BLaER1 treated with 17β-estradiol and CSF1 and Interleukin-3, amounts not matched to agents 10 nM and 100 nM (cell line): Measurements from ENCODE around the gene FMNL3.

Experiments
- H3K27ac ChIP-seq, 11 experiments: shearing (Covaris generic); formaldehyde crosslinking; 2 replicates each; pipeline ENCODE4 v1.8.1; 2022
- H3K27me3 ChIP-seq, 11 experiments: shearing (Covaris generic); formaldehyde crosslinking; 2 replicates each; pipeline ENCODE4 v1.8.1; 2022
- H3K36me3 ChIP-seq, 11 experiments: shearing (Covaris generic); formaldehyde crosslinking; 2 replicates each; pipeline ENCODE4 v1.8.1; 2022
- H3K4me1 ChIP-seq, 10 experiments: shearing (Covaris generic); formaldehyde crosslinking; 2 replicates each; pipeline ENCODE4 v1.8.1; 2022
- H3K4me2 ChIP-seq, 11 experiments: shearing (Covaris generic); formaldehyde crosslinking; 2 replicates each; pipeline ENCODE4 v1.8.1; 2022
- H3K4me3 ChIP-seq, 10 experiments: shearing (Covaris generic); formaldehyde crosslinking; 2 replicates each; pipeline ENCODE4 v1.8.1; 2022
- H3K9ac ChIP-seq, 11 experiments: shearing (Covaris generic); formaldehyde crosslinking; 2 replicates each; pipeline ENCODE4 v1.8.1; 2022
- H3K9me3 ChIP-seq, 11 experiments: shearing (Covaris generic); formaldehyde crosslinking; replicated peaks in 1 of 11; 2 replicates each; pipeline ENCODE4 v1.8.1; 2022
- H4K20me1 ChIP-seq, 11 experiments: shearing (Covaris generic); formaldehyde crosslinking; 2 replicates each; pipeline ENCODE4 v1.8.1; 2022
- Cebpa-rat ChIP-seq, 11 experiments: shearing (Covaris generic); IDR thresholded peaks; 2 replicates each; pipeline ENCODE4 v1.8.1; 2022

FMNL3 gene

DNA sequence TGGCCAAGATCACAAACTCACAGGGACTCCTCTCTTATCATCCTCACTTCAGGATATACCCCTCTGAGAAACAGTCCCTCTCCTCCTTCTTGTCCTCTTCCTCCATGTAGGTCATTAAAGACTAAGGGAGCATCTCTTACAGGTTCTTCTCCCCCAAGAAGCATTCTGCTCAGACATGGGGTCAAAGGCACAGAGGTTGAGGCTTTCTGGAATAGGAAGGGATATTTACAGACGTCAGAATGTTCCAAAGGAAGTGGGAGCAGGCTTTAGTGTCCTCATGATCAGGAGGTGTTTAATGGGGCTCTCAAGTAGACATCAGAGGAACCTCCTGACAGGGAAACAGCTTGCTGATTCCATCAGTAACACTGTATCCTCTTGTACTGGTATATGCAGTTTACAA, 47.5 kb downstream of the FMNL3 start:
- Histone ChIP-seq H3K9me3 (no peaks in the 10 kb centered on the region), H3K9ac (no peak overlapping the region), H3K36me3 (peaks cover 41 to 67% (median 57%) of the 10 kb centered on the region in 11 experiments), H3K4me2 (peak overlapping the region in 9 of 11 experiments; percentile 5 to 99 (median 47); a peak in 11 of 22 replicates), H3K27ac (peak overlapping the region in 5 of 11 experiments; percentile 16 to 100 (median 98); a peak in 7 of 22 replicates), H3K27me3 (no peaks in the 10 kb centered on the region), H4K20me1 (no peaks in the 10 kb centered on the region), H3K4me3 (no peak overlapping the region), H3K4me1 (peaks cover 52 to 71% (median 69%) of the 10 kb centered on the region in 10 experiments)
- no peak for TF ChIP-seq Cebpa-rat (IDR thresholded peaks at IDR 0.05)

DNA sequence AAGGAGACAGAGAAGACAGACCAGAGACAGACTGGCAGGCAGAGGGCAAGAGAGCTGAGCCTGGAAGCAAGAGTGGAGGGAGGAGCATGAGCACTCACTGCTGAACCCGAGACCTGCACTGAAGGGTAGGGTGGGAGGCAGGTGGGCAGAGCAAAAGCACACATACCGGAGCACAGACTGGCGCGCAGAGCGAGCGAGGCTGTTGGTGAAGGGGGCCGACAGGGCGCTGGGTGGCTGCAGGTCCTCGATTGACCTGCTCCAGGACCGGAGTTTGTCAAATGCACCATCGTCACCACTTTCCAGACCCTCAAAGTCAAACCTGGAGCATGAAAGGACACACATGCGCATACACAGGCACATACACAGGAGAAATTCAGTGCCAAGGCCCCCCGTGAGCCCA, 48.9 kb downstream of the FMNL3 start:
- H3K27me3 ChIP-seq = no peaks in the 10 kb centered on the region
- peaks cover 56 to 77% (median 72%) of the 10 kb centered on the region in 11 experiments for H3K36me3 ChIP-seq
- no peaks in the 10 kb centered on the region; a peak in 1 of 22 replicates for H4K20me1 ChIP-seq
- no peaks in the 10 kb centered on the region for H3K9me3 ChIP-seq
- no peak for TF ChIP-seq Cebpa-rat (IDR thresholded peaks at IDR 0.05)
- peak overlapping the region in 4 of 11 experiments; percentile 6 to 38 (median 21); a peak in 4 of 22 replicates for H3K27ac ChIP-seq
- peaks cover 38 to 57% (median 55%) of the 10 kb centered on the region in 10 experiments for H3K4me1 ChIP-seq
- H3K4me2 ChIP-seq = no peak overlapping the region
- no peak overlapping the region for H3K9ac ChIP-seq
- H3K4me3 ChIP-seq = no peak overlapping the region

DNA sequence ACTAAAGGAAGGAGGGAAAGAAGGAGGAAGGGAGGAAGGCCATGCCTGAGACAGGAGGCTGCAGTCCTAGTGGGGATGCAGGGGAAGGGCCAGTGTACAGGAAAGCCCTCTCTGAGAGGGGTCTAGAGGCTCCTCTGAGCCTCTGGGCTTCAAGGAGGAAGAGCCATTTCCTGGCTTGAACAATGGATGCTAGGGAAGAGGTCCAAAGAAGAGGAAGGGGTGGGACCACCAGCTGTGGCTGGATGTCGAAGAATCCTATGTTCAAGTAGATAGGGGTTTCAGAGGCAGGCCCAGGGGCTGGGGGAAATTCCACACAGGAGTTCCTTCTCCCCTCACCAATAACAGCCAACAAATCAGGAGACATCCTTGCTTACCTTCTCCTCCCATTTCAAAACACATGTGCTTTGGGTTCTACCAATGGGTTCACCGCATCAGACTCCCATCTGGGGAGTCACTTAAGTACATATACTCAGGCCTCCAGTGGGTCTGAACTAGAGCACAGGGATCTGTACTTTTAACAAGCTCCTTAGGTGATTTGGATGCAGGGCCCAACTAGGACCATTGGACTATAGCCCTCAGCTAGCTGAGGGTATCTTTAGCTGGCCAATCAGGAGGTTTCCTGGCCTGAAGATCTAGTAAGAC, 51.5 kb downstream of the FMNL3 start:
- H3K4me1 ChIP-seq = peaks cover 12 to 50% (median 42%) of the 10 kb centered on the region in 10 experiments
- H4K20me1 ChIP-seq = peaks cover 0 to 2% (median 0%) of the 10 kb centered on the region in 11 experiments; a peak in 1 of 22 replicates
- peak overlapping the region in 10 of 11 experiments; percentile 13 to 67 (median 44); a peak in 18 of 22 replicates for H3K4me2 ChIP-seq
- TF ChIP-seq Cebpa-rat (IDR thresholded peaks at IDR 0.05) = no peak
- H3K27ac ChIP-seq = peak overlapping the region in 6 of 11 experiments; percentile 4 to 61 (median 34); a peak in 8 of 22 replicates
- H3K27me3 ChIP-seq = no peaks in the 10 kb centered on the region
- peaks cover 70 to 98% (median 88%) of the 10 kb centered on the region in 11 experiments for H3K36me3 ChIP-seq
- no peak overlapping the region for H3K9ac ChIP-seq
- H3K4me3 ChIP-seq = no peak overlapping the region
- no peaks in the 10 kb centered on the region for H3K9me3 ChIP-seq

DNA sequence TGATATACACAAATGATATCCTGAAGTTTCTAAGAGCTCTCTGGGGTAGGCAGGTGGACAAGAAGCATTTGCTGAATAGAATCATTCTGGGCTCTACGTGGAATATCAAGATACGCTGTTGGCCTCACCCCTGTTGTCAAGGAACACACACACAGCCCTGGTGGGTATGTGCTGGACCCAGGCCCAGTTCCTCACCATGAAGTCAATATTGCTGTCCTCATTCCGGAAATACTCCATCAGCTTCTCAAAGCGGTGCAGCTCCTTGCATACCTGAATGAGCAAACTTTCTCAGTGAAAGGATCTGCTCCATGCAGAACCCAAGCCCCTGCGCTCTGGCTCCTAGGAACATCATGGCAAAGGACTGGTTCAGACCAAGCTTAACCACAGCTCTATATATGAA, 52.5 kb downstream of the FMNL3 start:
- TF ChIP-seq Cebpa-rat (IDR thresholded peaks at IDR 0.05) = no peak
- peaks cover 70 to 99% (median 95%) of the 10 kb centered on the region in 11 experiments for H3K36me3 ChIP-seq
- H3K27ac ChIP-seq = no peak overlapping the region

DNA sequence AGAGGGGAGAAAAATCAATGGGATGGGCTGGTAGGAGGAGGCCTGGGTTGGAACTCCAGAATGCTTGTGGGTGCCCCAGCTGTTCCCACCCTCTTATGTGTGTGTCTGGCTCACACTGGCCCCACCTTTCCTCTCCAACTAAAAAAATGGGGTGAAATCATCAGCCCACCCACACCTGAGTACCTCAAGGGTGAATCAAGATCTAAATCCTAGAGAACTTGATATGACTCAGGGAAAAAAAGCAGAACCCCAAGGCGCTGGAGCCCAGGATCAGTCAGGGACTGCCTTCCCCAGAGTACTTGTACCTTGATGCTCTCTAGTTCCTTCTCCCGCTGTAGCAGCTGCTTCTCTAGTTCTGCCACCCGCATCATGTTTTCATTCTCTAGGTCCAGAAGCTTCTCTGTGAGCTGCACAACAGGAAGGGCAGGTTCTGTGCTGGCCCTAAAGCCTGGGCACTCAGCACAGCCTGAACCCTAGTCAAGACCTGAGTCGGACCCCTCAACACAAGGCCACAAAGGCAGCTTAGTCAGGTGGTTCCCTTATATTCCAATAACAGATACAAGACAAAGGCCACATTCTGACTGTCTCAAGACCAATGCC, 54.2 kb downstream of the FMNL3 start:
- H3K4me1 ChIP-seq = peaks cover 8 to 51% (median 42%) of the 10 kb centered on the region in 10 experiments; a peak in 19 of 20 replicates
- H3K27ac ChIP-seq = peak overlapping the region in 1 of 11 experiments; percentile 12; a peak in 1 of 22 replicates

More for the DNA sequence above, 52.5 kb downstream of the FMNL3 start:
- Histone ChIP-seq H3K9ac (no peak overlapping the region), H3K4me3 (no peak overlapping the region), H3K27me3 (no peaks in the 10 kb centered on the region), H3K4me1 (peaks cover 2 to 40% (median 32%) of the 10 kb centered on the region in 10 experiments), H3K4me2 (no peak overlapping the region), H3K9me3 (no peaks in the 10 kb centered on the region), H4K20me1 (peaks cover 0 to 6% (median 0%) of the 10 kb centered on the region in 11 experiments; a peak in 1 of 22 replicates)

DNA sequence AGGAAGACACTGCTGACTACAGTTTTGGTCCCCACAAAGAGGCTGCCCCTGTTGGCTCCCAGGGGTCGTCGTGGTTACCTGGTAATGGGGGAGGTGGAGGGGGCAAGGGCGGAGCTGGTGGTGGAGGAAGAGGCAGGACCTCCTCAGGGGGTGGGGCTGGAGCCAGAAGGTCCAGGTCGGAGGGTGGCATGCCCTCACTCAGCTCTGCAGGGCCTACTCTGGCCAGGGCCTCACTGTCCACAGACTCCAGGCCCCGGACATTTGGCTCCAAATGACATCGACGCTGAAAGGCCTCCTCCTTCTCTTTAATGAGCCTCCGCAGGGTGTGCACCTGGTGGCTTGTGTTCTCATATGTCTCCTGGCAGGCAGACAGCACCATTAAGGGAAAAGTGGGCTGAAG, 55.4 kb downstream of the FMNL3 start:
- H3K9me3 ChIP-seq = no peaks in the 10 kb centered on the region
- H3K9ac ChIP-seq = peak overlapping the region in 3 of 11 experiments; percentile 11 to 50 (median 35); a peak in 3 of 22 replicates
- no peak for TF ChIP-seq Cebpa-rat (IDR thresholded peaks at IDR 0.05)
- H3K4me3 ChIP-seq = no peak overlapping the region
- H4K20me1 ChIP-seq = peaks cover 0 to 29% (median 0%) of the 10 kb centered on the region in 11 experiments; a peak in 4 of 22 replicates
- H3K27me3 ChIP-seq = no peaks in the 10 kb centered on the region
- peak overlapping the region in 3 of 11 experiments; percentile 12 to 29 (median 21); a peak in 2 of 22 replicates for H3K27ac ChIP-seq
- H3K4me2 ChIP-seq = peak overlapping the region in 8 of 11 experiments; percentile 10 to 52 (median 30); a peak in 12 of 22 replicates
- H3K4me1 ChIP-seq = peaks cover 20 to 63% (median 53%) of the 10 kb centered on the region in 10 experiments
- H3K36me3 ChIP-seq = peaks cover 53 to 97% (median 88%) of the 10 kb centered on the region in 11 experiments

More for the DNA sequence above, 54.2 kb downstream of the FMNL3 start:
- Histone ChIP-seq H3K4me3 (no peak overlapping the region), H3K9ac (no peak overlapping the region), H3K27me3 (no peaks in the 10 kb centered on the region), H3K36me3 (peaks cover 61 to 99% (median 95%) of the 10 kb centered on the region in 11 experiments), H3K4me2 (peak overlapping the region in 3 of 11 experiments; percentile 10 to 52 (median 40); a peak in 2 of 22 replicates), H3K9me3 (no peaks in the 10 kb centered on the region), H4K20me1 (peaks cover 0 to 18% (median 0%) of the 10 kb centered on the region in 11 experiments; a peak in 2 of 22 replicates)
- TF ChIP-seq Cebpa-rat (IDR thresholded peaks at IDR 0.05) = no peak

DNA sequence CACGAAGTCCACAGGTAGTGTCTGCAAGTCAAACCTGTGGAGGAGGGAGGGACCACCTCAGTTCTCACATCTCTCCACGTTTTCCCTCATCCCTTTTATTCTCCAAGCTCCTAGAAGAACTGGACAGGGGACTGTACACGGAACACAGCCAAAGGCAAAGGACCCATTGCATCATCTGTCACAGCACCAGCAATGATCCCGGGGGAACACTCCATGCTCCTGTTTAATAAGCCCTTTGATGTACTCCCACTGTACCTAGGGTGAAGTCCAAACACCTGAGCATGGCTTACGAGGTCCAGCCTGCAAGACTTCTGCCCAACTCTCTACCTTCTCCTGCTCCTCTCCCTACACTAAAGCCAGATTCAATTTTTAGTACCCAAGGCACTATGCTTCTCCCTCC, 57.3 kb downstream of the FMNL3 start:
- no peak overlapping the region for H3K27ac ChIP-seq
- no peak overlapping the region for H3K4me3 ChIP-seq
- H3K9me3 ChIP-seq = no peaks in the 10 kb centered on the region
- no peak for TF ChIP-seq Cebpa-rat (IDR thresholded peaks at IDR 0.05)
- no peak overlapping the region for H3K4me2 ChIP-seq
- no peaks in the 10 kb centered on the region for H3K27me3 ChIP-seq
- H3K9ac ChIP-seq = no peak overlapping the region
- peaks cover 0 to 34% (median 0%) of the 10 kb centered on the region in 11 experiments; a peak in 5 of 22 replicates for H4K20me1 ChIP-seq
- peaks cover 57 to 97% (median 88%) of the 10 kb centered on the region in 11 experiments for H3K36me3 ChIP-seq
- peaks cover 31 to 66% (median 58%) of the 10 kb centered on the region in 10 experiments for H3K4me1 ChIP-seq

DNA sequence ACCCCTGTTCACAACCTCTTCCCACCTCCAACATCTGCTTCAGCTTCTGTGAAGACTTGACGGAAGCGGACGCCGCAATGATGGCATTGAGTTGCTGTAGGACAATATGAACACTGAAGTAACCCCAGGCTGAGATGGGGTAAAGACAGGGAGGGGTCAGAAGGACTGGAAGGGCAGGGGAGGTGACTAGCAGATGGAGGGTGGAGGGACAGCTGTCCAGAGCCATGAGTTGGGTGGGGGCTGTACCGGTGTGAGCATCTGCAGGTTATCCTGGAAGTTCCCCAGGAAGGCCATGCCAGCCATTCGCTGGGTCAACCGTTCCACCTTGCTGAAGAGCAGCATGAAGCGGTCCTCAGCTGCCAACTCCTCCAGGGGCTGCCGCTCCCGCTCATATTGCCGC, 57.8 kb downstream of the FMNL3 start:
- no peaks in the 10 kb centered on the region for H3K9me3 ChIP-seq
- H3K27me3 ChIP-seq = no peaks in the 10 kb centered on the region
- H3K36me3 ChIP-seq = peaks cover 53 to 93% (median 84%) of the 10 kb centered on the region in 11 experiments
- H3K4me2 ChIP-seq = no peak overlapping the region
- no peak overlapping the region for H3K4me3 ChIP-seq
- H3K4me1 ChIP-seq = peaks cover 34 to 70% (median 62%) of the 10 kb centered on the region in 10 experiments
- H3K27ac ChIP-seq = 0 out of 22 replicates have a peak overlapping the region, but pooled peaks of 1 of the 11 experiments have one; percentile 49
- H4K20me1 ChIP-seq = peaks cover 0 to 34% (median 0%) of the 10 kb centered on the region in 11 experiments; a peak in 5 of 22 replicates
- no peak for TF ChIP-seq Cebpa-rat (IDR thresholded peaks at IDR 0.05)
- H3K9ac ChIP-seq = no peak overlapping the region

DNA sequence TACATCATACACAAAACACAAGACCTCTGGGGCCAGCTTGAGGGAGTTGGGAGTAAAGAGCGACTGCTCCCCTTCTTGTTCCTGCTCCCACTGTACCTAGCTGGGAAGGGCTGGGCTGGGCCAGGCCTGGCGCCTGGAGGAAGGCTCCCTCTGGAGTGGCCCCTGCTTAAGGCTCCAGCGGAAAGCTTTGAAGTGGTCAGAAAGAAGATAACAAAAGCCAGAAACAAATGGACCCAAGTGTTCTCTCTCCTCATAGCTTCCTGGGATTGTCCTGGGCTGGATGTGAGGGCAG, 58.5 kb downstream of the FMNL3 start:
- Histone ChIP-seq H4K20me1 (peaks cover 0 to 34% (median 0%) of the 10 kb centered on the region in 11 experiments; a peak in 5 of 22 replicates), H3K4me3 (no peak overlapping the region), H3K4me1 (peaks cover 39 to 75% (median 68%) of the 10 kb centered on the region in 10 experiments), H3K27me3 (no peaks in the 10 kb centered on the region), H3K9me3 (no peaks in the 10 kb centered on the region), H3K36me3 (peaks cover 49 to 93% (median 83%) of the 10 kb centered on the region in 11 experiments), H3K9ac (peak overlapping the region in 3 of 11 experiments; percentile 51 to 58 (median 54); a peak in 1 of 22 replicates), H3K27ac (0 out of 22 replicates have a peak overlapping the region, but pooled peaks of 3 of the 11 experiments have one; percentile 16 to 49 (median 30)), H3K4me2 (peak overlapping the region in 10 of 11 experiments; percentile 43 to 81 (median 74); a peak in 18 of 22 replicates)
- no peak for TF ChIP-seq Cebpa-rat (IDR thresholded peaks at IDR 0.05)
